Measurements from ENCODE around the gene TMEM144. TPM values are rescaled to one million over a fixed set of nuclear protein-coding genes. Genes with fewer than 3 reads are reported as not detected.

TMEM144 gene
- total RNA-seq, 1 donor from 2014 or later, result 7.9 TPM

DNA sequence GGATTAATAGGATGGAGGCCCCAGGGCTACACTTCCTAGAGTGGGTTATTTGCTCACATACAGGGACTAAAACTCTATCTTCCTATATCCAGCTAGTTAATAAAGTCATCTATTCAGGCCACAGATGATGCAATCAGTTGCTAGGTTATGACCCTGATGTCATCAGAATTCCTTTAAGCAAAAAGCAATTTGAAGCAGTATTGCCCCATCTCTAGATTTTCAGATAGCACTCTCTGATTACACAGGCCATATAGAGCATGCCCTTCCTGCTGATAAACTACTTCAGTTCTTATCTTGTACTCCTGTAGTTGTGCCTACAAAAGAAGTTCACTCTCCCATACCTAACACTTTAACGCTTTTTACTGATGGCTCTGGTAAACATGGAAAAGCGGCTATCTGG, 84.8 kb downstream of the TMEM144 start:
- DNase-seq (ENCODE audit: low spot score), result no peak

- DNase-seq (ENCODE audit: low spot score), result no peak
Observed at GRCh38 chr4:158297866-158298265, 87.6 kb downstream of the TMEM144 start.

GRCh38 chr4:158299459-158300007, 89.2 kb downstream of the TMEM144 start:
- DNase-seq (ENCODE audit: low spot score), result no peak

GRCh38 chr4:158300012-158300411, 89.7 kb downstream of the TMEM144 start:
- DNase-seq (ENCODE audit: low spot score), result no peak

GRCh38 chr4:158302076-158302866, 92.0 kb downstream of the TMEM144 start:
- DNase-seq (ENCODE audit: low spot score), result no peak

- no peak for DNase-seq (ENCODE audit: low spot score)
Observed at GRCh38 chr4:158304694-158305093, 94.4 kb downstream of the TMEM144 start.

Other genes starting within 250 kb of the TMEM144 start
- 81.6 TPM for gene GASK1B, start 37.5 kb upstream of the TMEM144 start, total RNA-seq